AG09319 (cell line): Measurements from ENCODE around the gene TSNAX.

ENCODE experiments used
- DNase-seq: peaks from one replicate; pipeline ENCODE4 v3.0.0-alpha.2; 2010; ENCODE audit warnings: low read depth; ENCODE audit errors: extremely low read depth
- CTCF ChIP-seq: IDR thresholded peaks from 2 replicates; pipeline ENCODE4 v1.5.1; 2011; ENCODE audit warnings: low read depth, mild to moderate bottlenecking, inconsistent platforms, low read length, moderate library complexity

Gene TSNAX

GRCh38 chr1:231603598-231604275, 75.3 kb downstream of the TSNAX start:
- TF ChIP-seq CTCF = peak; percentile 71
- DNase-seq = no peak

GRCh38 chr1:231604276-231604621, 75.8 kb downstream of the TSNAX start:
- TF ChIP-seq CTCF = no peak

GRCh38 chr1:231605149-231606100, 77.0 kb downstream of the TSNAX start:
- no peak for TF ChIP-seq CTCF
- no peak for DNase-seq

More at GRCh38 chr1:231604276-231604621, 75.8 kb downstream of the TSNAX start:
- no peak for DNase-seq

- no peak for DNase-seq
- TF ChIP-seq CTCF = no peak
These were observed 78.2 kb downstream of the TSNAX start for GRCh38 chr1:231606712-231607111.

- DNase-seq = no peak
- TF ChIP-seq CTCF = no peak
These were observed 81.9 kb downstream of the TSNAX start for GRCh38 chr1:231610388-231610787.

- DNase-seq = no peak
- TF ChIP-seq CTCF = no peak
These were observed 82.6 kb downstream of the TSNAX start for GRCh38 chr1:231611111-231611510.

- no peak for TF ChIP-seq CTCF
- DNase-seq = no peak
These were observed 83.4 kb downstream of the TSNAX start for GRCh38 chr1:231611851-231612250.
